Astrocyte (in vitro differentiated cells and primary cell): ENCODE data around the gene SLC45A2. TPM values are rescaled to one million over a fixed set of nuclear protein-coding genes. Genes with fewer than 3 reads are reported as not detected.

Experiments used
- DNase-seq: peaks from one replicate; pipeline ENCODE4 v3.0.0-alpha.2; 2010; ENCODE audit warnings: low read depth
- FAIRE-seq: peaks from 2 replicates; lab custom pipeline; 2011; peaks lifted over from hg19 to GRCh38; lab: Jason Lieb, UNC
- H2AFZ ChIP-seq: 2 replicates; pipeline ENCODE4 v1.6.0; 2012; ENCODE audit warnings: low read depth, low read length, inconsistent platforms
- H3K27ac ChIP-seq: 2 replicates; pipeline ENCODE4 v1.5.1; 2011; ENCODE audit warnings: low read depth, low read length, inconsistent platforms
- H3K27me3 ChIP-seq: 2 replicates; pipeline ENCODE4 v1.6.0; 2011; ENCODE audit warnings: low read length, inconsistent platforms; ENCODE audit not compliant: insufficient read depth
- H3K36me3 ChIP-seq: 2 replicates; pipeline ENCODE4 v1.5.1; 2011; ENCODE audit warnings: low read length, inconsistent platforms; ENCODE audit not compliant: insufficient read depth
- H3K4me1 ChIP-seq: 2 replicates; pipeline ENCODE4 v1.5.1; 2011; ENCODE audit warnings: low read length, inconsistent platforms; ENCODE audit not compliant: insufficient read depth
- H3K4me2 ChIP-seq: 2 replicates; pipeline ENCODE4 v1.6.0; 2012; ENCODE audit warnings: low read length, inconsistent platforms
- H3K4me3 ChIP-seq: 2 replicates; pipeline ENCODE4 v1.5.1; 2011; ENCODE audit warnings: low read depth, mild to moderate bottlenecking, low read length, inconsistent platforms; ENCODE audit not compliant: insufficient read depth
- H3K79me2 ChIP-seq: 2 replicates; pipeline ENCODE4 v1.6.0; 2012; ENCODE audit warnings: mild to moderate bottlenecking, low read length, inconsistent platforms; ENCODE audit not compliant: insufficient read depth
- H3K9ac ChIP-seq: 2 replicates; pipeline ENCODE4 v1.6.0; 2012; ENCODE audit warnings: mild to moderate bottlenecking, low read length, inconsistent platforms
- H3K9me3 ChIP-seq: 2 replicates; pipeline ENCODE4 v1.5.1; 2012; ENCODE audit warnings: low read depth, mild to moderate bottlenecking, low read length, inconsistent platforms; ENCODE audit not compliant: insufficient read depth
- H4K20me1 ChIP-seq: 2 replicates; pipeline ENCODE4 v1.6.0; 2012; ENCODE audit warnings: low read length, inconsistent platforms; ENCODE audit not compliant: insufficient read depth
- H3K27ac Mint-ChIP-seq: one replicate; pipeline ENCODE4 v1.8.0; 2021; ENCODE audit warnings: mild to moderate bottlenecking, mixed read lengths; ENCODE audit not compliant: unreplicated experiment
- H3K27me3 Mint-ChIP-seq: one replicate; pipeline ENCODE4 v1.8.0; 2021; ENCODE audit warnings: low read depth, mixed read lengths; ENCODE audit not compliant: unreplicated experiment
- H3K36me3 Mint-ChIP-seq: one replicate; pipeline ENCODE4 v1.8.0; 2021; ENCODE audit warnings: low read depth, mixed read lengths; ENCODE audit not compliant: unreplicated experiment
- H3K4me1 Mint-ChIP-seq: one replicate; pipeline ENCODE4 v1.8.0; 2021; ENCODE audit warnings: low read depth, mixed read lengths; ENCODE audit not compliant: unreplicated experiment
- H3K4me3 Mint-ChIP-seq: one replicate; pipeline ENCODE4 v1.8.0; 2021; ENCODE audit warnings: mild to moderate bottlenecking, moderate library complexity, mixed read lengths; ENCODE audit not compliant: unreplicated experiment
- H3K9me3 Mint-ChIP-seq: one replicate; pipeline ENCODE4 v1.8.0; 2021; ENCODE audit warnings: mild to moderate bottlenecking, mixed read lengths; ENCODE audit not compliant: unreplicated experiment
- CTCF ChIP-seq: IDR thresholded peaks from 2 replicates; pipeline ENCODE4 v1.5.1; 2011; ENCODE audit warnings: low read depth, mild to moderate bottlenecking, inconsistent platforms, low read length, moderate library complexity; ENCODE audit not compliant: insufficient read depth
- EZH2 ChIP-seq: IDR thresholded peaks from 2 replicates; pipeline ENCODE4 v1.6.1; 2012; ENCODE audit warnings: mild to moderate bottlenecking, low read length, inconsistent platforms; ENCODE audit not compliant: insufficient read depth
- total RNA-seq: library from RNA; stranded (reverse); gene quantifications from 2 replicates; pipeline ENCODE4 v1.2.1, GENCODE V29; 2021

SLC45A2 gene
- total RNA-seq, 1 donor from 2014 or later: 0.98 TPM

GRCh38 chr5:33980030-33980429 lies 4.5 kb downstream of the SLC45A2 start:
- Mint-ChIP-seq H3K4me3 (no peak overlapping the region), H3K36me3 (peaks cover 1% of the 10 kb centered on the region), H3K9me3 (no peaks in the 10 kb centered on the region), H3K27me3 (peaks cover 8% of the 10 kb centered on the region), H3K4me1 (peaks cover 2% of the 10 kb centered on the region), H3K27ac (no peak overlapping the region)
- Histone ChIP-seq H3K27me3 (no peaks in the 10 kb centered on the region), H3K4me2 (no peak overlapping the region), H2AFZ (no peak overlapping the region), H3K4me3 (no peak overlapping the region), H3K79me2 (no peaks in the 10 kb centered on the region), H4K20me1 (no peaks in the 10 kb centered on the region), H3K9ac (no peak overlapping the region), H3K9me3 (no peaks in the 10 kb centered on the region), H3K36me3 (no peaks in the 10 kb centered on the region), H3K27ac (no peak overlapping the region), H3K4me1 (no peaks in the 10 kb centered on the region)
- FAIRE-seq (no peak), DNase-seq (no peak)
- TF ChIP-seq CTCF: no peak
- no peak for TF ChIP-seq EZH2

GRCh38 chr5:33978306-33978705 lies 6.2 kb downstream of the SLC45A2 start:
- Mint-ChIP-seq H3K4me1 (peaks cover 2% of the 10 kb centered on the region), H3K27me3 (peaks cover 8% of the 10 kb centered on the region)
- no peak for FAIRE-seq

More at GRCh38 chr5:33978306-33978705, 6.2 kb downstream of the SLC45A2 start:
- no peak overlapping the region for H2AFZ ChIP-seq
- Mint-ChIP-seq H3K36me3 (peaks cover 1% of the 10 kb centered on the region), H3K9me3 (no peaks in the 10 kb centered on the region), H3K4me3 (no peak overlapping the region), H3K27ac (no peak overlapping the region)
- H3K4me1 ChIP-seq: no peaks in the 10 kb centered on the region
- H3K9me3 ChIP-seq: no peaks in the 10 kb centered on the region
- no peak overlapping the region for H3K9ac ChIP-seq
- no peaks in the 10 kb centered on the region for H3K27me3 ChIP-seq
- H3K27ac ChIP-seq: no peak overlapping the region
- H3K79me2 ChIP-seq: no peaks in the 10 kb centered on the region
- H3K4me3 ChIP-seq: no peak overlapping the region
- no peaks in the 10 kb centered on the region for H3K36me3 ChIP-seq
- H4K20me1 ChIP-seq: no peaks in the 10 kb centered on the region
- no peak for DNase-seq
- TF ChIP-seq EZH2: no peak
- no peak for TF ChIP-seq CTCF
- H3K4me2 ChIP-seq: no peak overlapping the region
